ENCODE data around the gene APH1A.

DNA sequence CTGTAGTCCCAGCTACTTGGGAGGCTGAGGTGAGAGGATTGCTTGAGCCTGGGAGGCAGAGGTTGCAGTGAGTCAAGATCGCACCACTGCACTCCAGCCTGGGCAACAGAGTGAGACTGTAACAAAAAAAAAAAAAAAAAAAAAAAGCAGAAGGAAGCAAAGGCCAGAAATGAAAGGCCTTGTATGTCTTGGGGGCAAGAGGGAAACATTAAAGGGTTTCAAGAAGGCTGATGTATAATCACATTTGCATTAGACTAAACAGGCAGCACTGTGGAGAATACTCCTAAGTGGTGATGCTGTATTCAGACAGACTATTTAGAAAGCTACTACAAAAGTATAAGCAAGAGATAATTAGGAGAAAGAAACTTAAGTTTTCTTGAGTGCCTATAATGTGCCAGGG lies 43.3 kb downstream of the APH1A start:
- TF ChIP-seq YY1 (IDR thresholded peaks at IDR 0.05; ENCODE audit: insufficient read depth, insufficient read length) (no peak), SUZ12 (IDR thresholded peaks at IDR 0.05; ENCODE audit: extremely low read depth, insufficient read depth, insufficient read length) (no peak), ZNF274 (IDR thresholded peaks at IDR 0.05; ENCODE audit: low read depth, low read length) (no peak)
